ENCODE measurements around the gene PISD. TPM values are rescaled to one million over a fixed set of nuclear protein-coding genes. Genes with fewer than 3 reads are reported as not detected.

PISD gene
- total and polyA plus RNA-seq, 2 of the 8 experiments (the other 6 are each of a cell fraction or from before 2014, with no cell fraction given) = 47.8 to 48.2 TPM

GRCh38 chr22:31654408-31654807 lies 7.6 kb downstream of the PISD start:
- H2BK12ac ChIP-seq (ENCODE audit: low read depth, low read length) = no peak overlapping the region
- 89% methylated on average over 5 of the region's 5 CpGs; no CpG with 5 or more reads in 1 of the 2 experiments for WGBS, 2 experiments (ENCODE audit: extremely low coverage in 1 of 2, insufficient coverage in 1 of 2, insufficient read length in 1 of 2, insufficient replicate concordance in 2 of 2, low coverage in 1 of 2, low lambda C conversion rate in 2 of 2, missing lambda C conversion rate in 1 of 2)
- peaks cover 13% of the 10 kb centered on the region for H3K79me1 ChIP-seq (ENCODE audit: low read depth, low read length)
- no peak overlapping the region for H3K18ac ChIP-seq (ENCODE audit: extremely low read depth, low read length)
- no peaks in the 10 kb centered on the region for H3K4me1 ChIP-seq (replicated peaks in 1 of 4; ENCODE audit: control insufficient read depth in 3 of 4, insufficient read depth in 4 of 4, low read length in 3 of 4)
- H3K27ac ChIP-seq (ENCODE audit: low read depth, low read length) = no peak overlapping the region
- H3K14ac ChIP-seq (ENCODE audit: insufficient read length) = no peak overlapping the region
- CTCF ChIA-PET (ENCODE audit: partially characterized antibody) = interaction anchor here (0.8 to 1.6 kb wide), 2 partner anchors 11 to 13 kb away, joined by 3 to 8 read pairs; no protein-coding TSS in a partner anchor
- peaks cover 7 to 88% of the 10 kb centered on the region in 2 experiments for H3K79me2 ChIP-seq (ENCODE audit: control insufficient read depth in 1 of 2, insufficient read depth in 2 of 2, low read length in 2 of 2)
- H3K4ac ChIP-seq (replicated peaks; ENCODE audit: insufficient read length, low read depth, low read length) = no peak overlapping the region
- FAIRE-seq (no peak), DNase-seq (ENCODE audit: low read depth in 1 of 2, low spot score in 2 of 2) (no peak)
- no peaks in the 10 kb centered on the region for H3K9me3 ChIP-seq (ENCODE audit: insufficient read depth in 2 of 2, low read depth in 1 of 2, low read length in 1 of 2)
- no peak overlapping the region for H4K8ac ChIP-seq (ENCODE audit: extremely low read depth, insufficient read depth, low read length)
- POLR2A ChIA-PET (ENCODE audit: partially characterized antibody) = interaction anchor here (0.9 kb wide), 1 partner anchor 28 kb away, joined by 6 read pairs; no protein-coding TSS in a partner anchor
- no peak overlapping the region for H2BK120ac ChIP-seq (replicated peaks; ENCODE audit: low read depth, low read length)
- no peak overlapping the region for H2BK5ac ChIP-seq (ENCODE audit: low read depth, low read length)
- H2AFZ ChIP-seq (ENCODE audit: low read length) = no peak overlapping the region
- H4K20me1 ChIP-seq (replicated peaks in 1 of 2; ENCODE audit: control insufficient read depth in 1 of 2, insufficient read depth in 2 of 2, low read length in 2 of 2) = peaks cover 0 to 5% of the 10 kb centered on the region in 2 experiments
- no peak overlapping the region for H2BK15ac ChIP-seq (ENCODE audit: low read length)
- no peak overlapping the region for H3K4me2 ChIP-seq (ENCODE audit: insufficient read depth in 1 of 2, low read depth in 2 of 2, low read length in 2 of 2)
- H2BK20ac ChIP-seq (ENCODE audit: low read length) = no peak overlapping the region
- no peak overlapping the region for H3K9ac ChIP-seq (replicated peaks in 1 of 4; ENCODE audit: extremely low read depth in 1 of 4, low read depth in 3 of 4, low read length in 3 of 4)
- H3K23me2 ChIP-seq (ENCODE audit: low read depth, low read length) = no peaks in the 10 kb centered on the region
- H3K23ac ChIP-seq (ENCODE audit: insufficient read length) = no peak overlapping the region
- H4K5ac ChIP-seq (ENCODE audit: insufficient read length, low read depth, low read length) = no peak overlapping the region
- no peak overlapping the region for H4K91ac ChIP-seq (replicated peaks; ENCODE audit: insufficient read length, low read length)
- peaks cover 0 to 6% (median 0%) of the 10 kb centered on the region in 4 experiments; a peak in 1 of 8 replicates for H3K36me3 ChIP-seq (ENCODE audit: control insufficient read depth in 2 of 4, insufficient read depth in 4 of 4, low read length in 3 of 4)
- TF ChIP-seq HDAC2 (IDR thresholded peaks at IDR 0.05; ENCODE audit: borderline replicate concordance in 1 of 2, low read depth in 2 of 2, low read length in 2 of 2) = no peak
- no peak for TF ChIP-seq RAD21 (IDR thresholded peaks at IDR 0.05 in 1 of 2, conservative IDR thresholded peaks at IDR 0.05 in 1 of 2; ENCODE audit: low read depth in 2 of 2, low read length in 2 of 2)
- TF ChIP-seq GABPA (IDR thresholded peaks at IDR 0.05; ENCODE audit: borderline replicate concordance, insufficient read depth, low read length) = no peak
- TF ChIP-seq TAF7 (optimal IDR thresholded peaks at IDR 0.05; ENCODE audit: borderline replicate concordance, low read depth, low read length) = no peak
- no peak overlapping the region for H2AK5ac ChIP-seq (ENCODE audit: low read depth, low read length)
- H3K27me3 ChIP-seq (replicated peaks in 1 of 4; ENCODE audit: control insufficient read depth in 3 of 4, extremely low read depth in 1 of 4, insufficient read depth in 3 of 4, low read length in 3 of 4) = no peaks in the 10 kb centered on the region
- no peak overlapping the region for H3K4me3 ChIP-seq (ENCODE audit: extremely low read depth in 1 of 4, insufficient read depth in 2 of 4, low read depth in 3 of 4, low read length in 4 of 4)
- no peak overlapping the region for H3K56ac ChIP-seq (replicated peaks; ENCODE audit: insufficient read length, low read depth, low read length)

All from H1 (cell line).